Prostate gland (tissue), 2 donors: ENCODE data around the gene CA7.

Experiments used
- CTCF ChIP-seq, 4 experiments: fragments of 200-600 bp in 2 of 4; fragments of 450-650 bp in 2 of 4; sonication (generic) in 2 of 4; IDR thresholded peaks; 1 replicate in 3 of 4; 2 replicates in 1 of 4; pipeline ENCODE4 v1.5.1; 2016 to 2019; ENCODE audit warnings: antibody characterized with exemption in 4 of 4, mild to moderate bottlenecking in 2 of 4, moderate library complexity in 2 of 4
- POLR2A ChIP-seq: fragments of 450-650 bp; IDR thresholded peaks from one replicate; pipeline ENCODE4 v1.6.1; 2016; ENCODE audit warnings: antibody characterized with exemption, mild to moderate bottlenecking

- no peak for TF ChIP-seq CTCF (IDR thresholded peaks at IDR 0.05)
- TF ChIP-seq POLR2A, result no peak
Observed at GRCh38 chr16:66899310-66899944, 55.2 kb downstream of the CA7 start.
